Measurements from ENCODE around the gene TCAIM. TPM values are rescaled to one million over a fixed set of nuclear protein-coding genes. Genes with fewer than 3 reads are reported as not detected.
A peak's percentile ranks its signal among the peaks of the same experiment; 100 is the strongest.

Gene TCAIM
- total RNA-seq, 1 experiment from 2014 or later: 23.8 TPM

DNA sequence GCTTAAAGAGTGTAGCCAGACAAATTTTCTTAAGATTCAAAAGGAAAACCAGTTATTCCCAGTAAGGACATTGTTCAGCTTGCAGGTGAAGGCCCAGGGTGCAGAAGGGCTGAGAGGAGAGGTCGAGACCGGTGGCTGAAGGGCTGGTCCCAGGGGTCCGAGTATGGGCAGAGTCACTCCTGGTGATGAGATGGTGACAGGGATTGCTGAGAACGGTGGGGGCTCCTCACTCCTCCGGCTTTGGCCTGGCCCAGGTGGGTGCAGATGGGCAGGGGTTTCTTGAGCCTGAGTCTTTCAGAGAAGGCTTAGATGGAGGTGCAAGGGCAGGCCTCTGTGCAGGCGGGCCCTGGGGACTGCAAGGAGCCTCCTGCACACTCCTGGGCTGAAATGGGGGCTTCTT, 82.7 kb downstream of the TCAIM start:
- Histone ChIP-seq H2BK12ac (ENCODE audit: insufficient read length, low read depth, low read length) (no peak overlapping the region), H3K23ac (ENCODE audit: insufficient read length, low read depth, low read length) (no peak overlapping the region), H3K79me1 (ENCODE audit: insufficient read depth, low read depth, low read length, poor library complexity, severe bottlenecking) (no peaks in the 10 kb centered on the region), H3K56ac (ENCODE audit: insufficient read length, low read depth, low read length) (no peak overlapping the region), H3K9ac (ENCODE audit: extremely low read depth, insufficient read length, low read length) (no peak overlapping the region), H2AFZ (ENCODE audit: low read length) (no peak overlapping the region), H3K9me3 (ENCODE audit: control insufficient read depth, low read depth, low read length) (no peaks in the 10 kb centered on the region), H2BK20ac (ENCODE audit: low read depth, low read length, poor library complexity, severe bottlenecking) (no peak overlapping the region), H2BK15ac (ENCODE audit: low read depth, low read length) (no peak overlapping the region), H2AK5ac (ENCODE audit: insufficient read length, low read length) (no peak overlapping the region), H3K14ac (ENCODE audit: insufficient read depth, low read length) (no peak overlapping the region), H3K4ac (ENCODE audit: low read depth, low read length) (no peak overlapping the region), H4K91ac (ENCODE audit: insufficient read length, low read depth, low read length) (no peak overlapping the region), H3K4me2 (ENCODE audit: insufficient read depth, insufficient read length, low read length) (no peak overlapping the region), H3K27me3 (ENCODE audit: insufficient read depth, low read length) (no peaks in the 10 kb centered on the region), H4K20me1 (ENCODE audit: control insufficient read depth, insufficient read depth, insufficient read length) (no peaks in the 10 kb centered on the region), H3K23me2 (ENCODE audit: insufficient read length, low read depth, low read length, poor library complexity, severe bottlenecking) (no peaks in the 10 kb centered on the region), H3K18ac (ENCODE audit: insufficient read length, low read depth, low read length) (no peak overlapping the region), H3K79me2 (ENCODE audit: insufficient read depth, low read length) (no peaks in the 10 kb centered on the region), H4K5ac (ENCODE audit: insufficient read length, low read depth, low read length) (no peak overlapping the region), H3K27ac (ENCODE audit: insufficient read length, low read depth, low read length) (no peak overlapping the region), H2BK5ac (ENCODE audit: insufficient read length, low read length) (no peak overlapping the region), H3T11ph (ENCODE audit: low read length) (no peak overlapping the region), H3K4me1 (ENCODE audit: insufficient read depth, low read length) (no peaks in the 10 kb centered on the region), H4K8ac (replicated peaks; ENCODE audit: insufficient read length, low read depth, low read length) (no peak overlapping the region), H2BK120ac (ENCODE audit: low read depth, low read length, poor library complexity, severe bottlenecking) (no peak overlapping the region)
- Mint-ChIP-seq H3K27ac (no peak overlapping the region), H3K4me3 (no peak overlapping the region), H3K36me3 (ENCODE audit: insufficient read depth in 1 of 3, low read depth in 3 of 3) (peaks cover 0 to 4% (median 0%) of the 10 kb centered on the region in 3 experiments; a peak in 3 of 7 replicates), H3K4me1 (peaks cover 0 to 6% of the 10 kb centered on the region in 2 experiments; a peak in 2 of 4 replicates), H3K9me3 (peaks cover 5 to 11% of the 10 kb centered on the region in 2 experiments), H3K27me3 (ENCODE audit: low read depth) (peaks cover 2% of the 10 kb centered on the region)
- TF ChIP-seq, protein P1, sequence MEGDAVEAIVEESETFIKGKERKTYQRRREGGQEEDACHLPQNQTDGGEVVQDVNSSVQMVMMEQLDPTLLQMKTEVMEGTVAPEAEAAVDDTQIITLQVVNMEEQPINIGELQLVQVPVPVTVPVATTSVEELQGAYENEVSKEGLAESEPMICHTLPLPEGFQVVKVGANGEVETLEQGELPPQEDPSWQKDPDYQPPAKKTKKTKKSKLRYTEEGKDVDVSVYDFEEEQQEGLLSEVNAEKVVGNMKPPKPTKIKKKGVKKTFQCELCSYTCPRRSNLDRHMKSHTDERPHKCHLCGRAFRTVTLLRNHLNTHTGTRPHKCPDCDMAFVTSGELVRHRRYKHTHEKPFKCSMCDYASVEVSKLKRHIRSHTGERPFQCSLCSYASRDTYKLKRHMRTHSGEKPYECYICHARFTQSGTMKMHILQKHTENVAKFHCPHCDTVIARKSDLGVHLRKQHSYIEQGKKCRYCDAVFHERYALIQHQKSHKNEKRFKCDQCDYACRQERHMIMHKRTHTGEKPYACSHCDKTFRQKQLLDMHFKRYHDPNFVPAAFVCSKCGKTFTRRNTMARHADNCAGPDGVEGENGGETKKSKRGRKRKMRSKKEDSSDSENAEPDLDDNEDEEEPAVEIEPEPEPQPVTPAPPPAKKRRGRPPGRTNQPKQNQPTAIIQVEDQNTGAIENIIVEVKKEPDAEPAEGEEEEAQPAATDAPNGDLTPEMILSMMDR (conservative IDR thresholded peaks at IDR 0.05): no peak
- DNase-seq: peak; percentile 12
- no CpG with 5 or more reads among the region's 6 CpGs for WGBS (ENCODE audit: extremely low coverage, insufficient read length, low lambda C conversion rate)

Measured in H9 (cell line).